ENCODE measurements around the gene TMEM132C.
A peak's percentile ranks its signal among the peaks of the same experiment; 100 is the strongest.

Gene TMEM132C

GRCh38 chr12:128712622-128713021 is 445.7 kb downstream of the TMEM132C start:
- DNase-seq (ENCODE audit: low spot score): no peak

DNA sequence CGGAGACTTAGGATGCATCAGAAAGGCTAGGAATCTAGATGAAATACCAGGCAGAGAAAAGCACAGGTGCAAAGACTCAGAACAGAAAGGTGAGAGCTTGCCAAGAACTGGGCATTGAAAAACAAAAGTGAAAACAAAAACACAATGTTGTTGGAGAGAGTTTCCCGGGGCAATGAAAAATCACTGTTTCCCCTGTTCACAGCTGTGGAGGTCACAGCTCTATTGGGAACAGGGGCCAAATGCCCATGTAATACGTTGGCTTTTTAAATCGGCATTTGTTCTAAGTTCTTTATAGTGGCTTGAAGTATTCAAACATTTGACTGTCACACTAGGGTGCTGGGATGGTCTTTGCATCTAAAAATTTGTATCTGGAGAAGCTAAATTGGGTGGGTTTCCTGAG is 448.5 kb downstream of the TMEM132C start:
- no peak for DNase-seq (ENCODE audit: low spot score)

DNA sequence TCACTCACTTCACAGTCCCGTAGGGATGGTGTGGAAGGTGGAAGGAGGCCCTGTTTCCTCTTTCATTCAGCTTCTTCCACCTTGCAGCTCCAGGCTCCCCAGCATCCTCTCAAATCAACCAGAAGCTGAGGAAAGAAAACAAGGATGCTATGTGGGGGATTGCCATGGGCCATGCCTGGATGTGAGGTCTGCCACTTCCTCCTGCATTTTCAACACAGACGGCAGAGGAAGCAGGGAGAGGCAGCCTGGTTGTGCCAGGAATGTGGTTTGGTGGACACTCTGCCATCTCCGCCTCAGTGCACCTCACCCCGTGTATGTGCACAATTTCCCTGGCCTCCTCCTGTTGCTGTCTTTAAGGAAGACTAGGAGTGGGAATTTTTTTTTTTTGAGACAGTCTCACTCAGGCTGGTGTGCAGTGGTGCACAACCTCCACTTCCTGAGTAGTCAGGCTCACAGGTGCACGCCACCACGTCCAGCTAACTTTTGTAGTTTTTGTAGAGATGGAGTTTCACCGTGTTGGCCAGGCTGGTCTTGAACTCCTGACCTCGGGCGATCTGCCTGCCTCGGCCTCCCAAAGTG is 457.6 kb downstream of the TMEM132C start:
- DNase-seq (ENCODE audit: low spot score): no peak

- DNase-seq (ENCODE audit: low spot score): no peak
Measured at GRCh38 chr12:128726886-128727285, 459.9 kb downstream of the TMEM132C start.

- DNase-seq (ENCODE audit: low spot score): no peak
Measured at GRCh38 chr12:128727461-128727860, 460.5 kb downstream of the TMEM132C start.

DNA sequence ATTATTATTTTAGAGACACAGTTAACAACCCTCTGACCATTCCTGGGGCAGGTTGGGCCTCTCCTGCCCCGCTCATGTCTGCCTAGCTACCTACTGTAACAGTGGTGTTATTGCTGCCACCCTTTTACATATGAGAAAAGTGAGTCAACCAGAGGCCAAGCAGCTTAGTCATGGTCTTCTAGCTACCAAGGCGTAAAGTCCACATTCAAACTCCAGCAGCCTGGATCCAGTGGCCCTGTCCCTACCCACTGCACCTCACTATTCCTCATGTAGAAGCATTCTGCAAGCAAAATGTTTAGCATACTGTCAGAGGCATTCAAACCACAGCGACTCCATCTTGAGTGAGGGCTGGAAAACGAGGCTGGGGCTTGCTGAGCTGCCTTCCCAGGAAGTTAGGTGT is 461.0 kb downstream of the TMEM132C start:
- peak; percentile 49 for DNase-seq (ENCODE audit: low spot score)

DNA sequence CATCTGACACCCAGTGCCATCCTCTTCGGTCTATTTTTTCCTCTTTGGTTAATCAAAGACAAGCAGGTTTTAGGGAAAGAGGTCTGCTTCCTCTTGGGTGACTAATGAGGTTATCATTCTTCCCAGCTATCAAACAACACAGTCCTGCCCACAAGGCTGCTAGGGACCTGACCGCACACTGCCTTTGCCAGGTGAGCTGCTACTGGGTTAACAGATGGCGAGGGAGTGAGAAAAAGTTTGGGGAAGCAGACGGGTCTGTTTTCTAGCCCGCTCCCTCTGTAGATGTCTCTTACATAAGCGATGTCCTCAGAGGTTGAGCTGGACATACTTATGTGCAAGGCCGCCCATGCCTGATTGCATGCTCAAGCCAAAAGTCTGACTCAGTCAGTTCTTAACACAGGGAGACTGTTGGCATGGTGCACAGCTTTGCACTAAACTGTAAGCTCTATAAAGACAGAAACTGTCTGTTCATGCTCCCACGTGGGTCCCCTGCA is 462.7 kb downstream of the TMEM132C start:
- DNase-seq (ENCODE audit: low spot score): peak; percentile 2

DNA sequence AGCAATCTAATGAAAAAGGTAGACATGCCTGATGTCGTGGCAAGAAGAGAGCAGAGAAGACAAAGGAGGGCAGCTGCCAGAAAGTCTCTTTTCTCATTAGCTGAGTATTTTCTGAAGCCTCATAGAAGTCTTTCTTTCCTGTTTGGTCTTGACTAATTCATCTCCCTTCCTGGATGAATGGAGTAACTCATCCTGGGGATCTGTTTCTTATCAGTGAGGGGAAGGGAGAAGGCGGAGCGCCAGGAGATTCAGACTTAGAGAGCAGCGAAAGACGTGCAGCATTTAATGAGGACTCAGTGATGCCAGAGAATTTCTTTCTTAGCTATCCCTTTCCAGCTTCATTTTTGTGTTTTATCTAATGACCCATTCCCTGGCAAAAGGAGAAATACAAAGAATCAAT is 467.4 kb downstream of the TMEM132C start:
- DNase-seq (ENCODE audit: low spot score): no peak

- DNase-seq (ENCODE audit: low spot score): peak; percentile 65
Measured at GRCh38 chr12:128737292-128737966, 470.5 kb downstream of the TMEM132C start.

DNA sequence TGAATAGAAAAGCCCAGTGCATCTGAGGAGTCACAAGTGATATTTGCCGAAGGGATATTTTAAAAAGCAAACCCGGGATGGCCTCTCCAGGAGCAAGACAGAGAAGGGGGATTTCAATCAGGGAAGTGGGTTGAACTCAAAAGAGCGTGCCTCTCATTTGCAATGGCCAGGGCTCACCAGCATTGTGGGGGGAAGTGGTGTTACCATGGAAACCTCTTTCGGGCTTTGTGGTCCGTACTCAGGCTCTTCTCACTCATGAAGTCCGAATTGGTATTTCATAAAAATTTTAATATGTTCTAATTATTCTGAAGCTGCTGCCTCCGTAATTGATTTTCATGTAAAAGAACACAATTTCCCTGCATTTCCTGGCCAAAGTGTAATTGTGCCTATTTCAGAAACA is 476.9 kb downstream of the TMEM132C start:
- DNase-seq (ENCODE audit: low spot score): no peak

GRCh38 chr12:128745772-128746689 is 479.1 kb downstream of the TMEM132C start:
- DNase-seq (ENCODE audit: low spot score): no peak

DNA sequence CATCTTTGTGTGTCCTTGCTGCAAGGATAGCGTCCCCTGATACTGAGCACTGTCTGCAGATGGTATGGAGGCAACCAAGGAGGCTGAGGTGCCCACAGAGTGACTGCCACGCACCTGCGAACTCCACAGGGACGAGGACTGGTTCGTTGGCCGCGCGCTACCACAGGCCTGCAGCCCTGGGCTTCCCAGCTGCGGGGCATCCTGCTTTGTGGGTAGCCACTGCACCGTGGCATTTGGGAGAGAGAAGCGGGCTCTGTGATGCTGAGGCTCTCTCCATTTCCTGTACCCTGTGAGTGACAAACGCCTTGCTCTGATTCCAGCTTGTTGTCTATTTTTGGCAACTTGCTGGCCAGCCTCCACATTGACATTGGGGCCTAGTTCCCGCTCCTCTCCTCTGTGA is 480.5 kb downstream of the TMEM132C start:
- no peak for DNase-seq (ENCODE audit: low spot score)

- DNase-seq (ENCODE audit: low spot score): no peak
Measured at GRCh38 chr12:128752386-128752785, 485.4 kb downstream of the TMEM132C start.

DNA sequence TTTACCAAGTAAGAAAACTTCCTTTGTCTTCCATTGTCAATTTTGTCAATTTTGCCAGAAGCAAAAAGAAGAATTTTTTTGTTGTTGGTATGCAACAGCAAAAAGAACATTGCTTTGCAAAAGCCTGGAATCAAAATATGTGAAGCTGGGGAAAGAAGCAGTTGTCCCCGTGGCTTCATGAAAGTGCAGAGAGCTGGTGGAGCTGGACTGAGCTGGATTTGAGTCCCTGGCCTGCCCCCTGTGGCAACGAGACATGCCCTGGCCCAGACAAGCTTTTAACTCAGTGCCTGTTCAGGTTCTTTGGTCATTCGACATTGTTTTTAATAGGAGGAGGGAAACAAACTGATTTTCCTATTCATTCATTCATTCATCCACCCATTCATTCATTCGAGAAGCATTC is 486.5 kb downstream of the TMEM132C start:
- no peak for DNase-seq (ENCODE audit: low spot score)

- peak; percentile 66 for DNase-seq (ENCODE audit: low spot score)
Measured at GRCh38 chr12:128754275-128754674, 487.3 kb downstream of the TMEM132C start.

- DNase-seq (ENCODE audit: low spot score): no peak
Measured at GRCh38 chr12:128755566-128755965, 488.6 kb downstream of the TMEM132C start.

Data from RKO (cell line).